ENCODE measurements around the gene TK1.
"Not testable (repeated sequence)": the region's sequence is repeated elsewhere in the genome, so short reads cannot be mapped to it uniquely, and the experiment has no call there.

The TK1 gene

DNA sequence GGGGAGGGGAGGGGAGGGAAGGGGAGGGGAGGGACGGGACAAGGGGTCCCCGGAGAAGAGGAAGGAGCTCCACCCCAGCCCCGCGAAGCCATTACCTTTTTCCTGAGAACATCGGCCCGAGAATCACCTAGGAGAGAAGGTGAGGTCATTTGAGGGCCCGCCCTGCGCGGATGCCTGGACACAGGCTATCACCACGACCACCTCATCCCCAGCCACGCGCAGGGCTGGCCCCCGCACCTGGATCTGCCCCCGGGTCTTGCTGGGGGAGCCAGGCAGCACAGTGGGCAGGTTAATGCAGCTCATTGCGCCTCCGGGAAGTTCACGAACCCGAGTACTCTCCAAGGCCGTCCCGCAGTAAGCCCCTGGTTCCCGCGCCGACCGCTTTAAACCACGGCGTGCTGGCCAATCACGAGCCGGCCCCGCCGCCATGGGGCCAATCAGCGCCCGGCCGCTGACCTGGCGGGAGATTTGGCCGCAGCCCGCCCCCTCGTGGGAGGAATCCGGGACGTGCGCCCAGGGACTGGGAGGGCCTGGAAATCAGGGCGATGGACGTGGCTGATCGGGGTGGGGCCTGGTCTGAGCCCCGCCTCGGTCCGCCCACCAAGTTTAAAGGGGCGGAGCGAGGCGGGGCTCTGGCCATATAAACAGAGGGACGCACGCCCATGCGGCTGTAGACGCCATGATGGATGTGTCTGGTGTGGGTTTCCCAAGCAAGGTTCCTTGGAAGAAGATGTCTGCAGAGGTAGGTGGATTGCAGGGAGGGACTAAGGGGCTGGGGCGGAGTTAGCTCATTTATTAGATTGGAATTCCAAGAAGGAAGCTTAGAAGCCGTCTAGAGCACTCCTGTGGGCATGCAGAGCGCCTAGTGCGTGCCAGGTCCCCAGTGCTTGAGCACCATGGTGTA lies at the start of gene TK1, which contains the start of gene AFMID:
Gene TK1 (minus strand): TSS at position 361 of the 904 bp plus-strand sequence. CDS start 58 bp downstream, at position 303.
Gene AFMID (plus strand): TSS at position 671 of the 904 bp plus-strand sequence. CDS start 9 bp downstream, at position 680.
- Mint-ChIP-seq H3K36me3 (ENCODE audit: low read depth) (peaks cover 24% of the 10 kb centered on the region), H3K9me3 (no peaks in the 10 kb centered on the region), H3K27ac (peak within 1 kb of the TSS; percentile 85 to 94 (median 89)), H3K4me1 (peaks cover 42% of the 10 kb centered on the region), H3K27me3 (ENCODE audit: low read depth) (no peaks in the 10 kb centered on the region), H3K4me3 (peak within 1 kb of the TSS; percentile 81 to 96 (median 91))
- TF ChIP-seq, protein P1, sequence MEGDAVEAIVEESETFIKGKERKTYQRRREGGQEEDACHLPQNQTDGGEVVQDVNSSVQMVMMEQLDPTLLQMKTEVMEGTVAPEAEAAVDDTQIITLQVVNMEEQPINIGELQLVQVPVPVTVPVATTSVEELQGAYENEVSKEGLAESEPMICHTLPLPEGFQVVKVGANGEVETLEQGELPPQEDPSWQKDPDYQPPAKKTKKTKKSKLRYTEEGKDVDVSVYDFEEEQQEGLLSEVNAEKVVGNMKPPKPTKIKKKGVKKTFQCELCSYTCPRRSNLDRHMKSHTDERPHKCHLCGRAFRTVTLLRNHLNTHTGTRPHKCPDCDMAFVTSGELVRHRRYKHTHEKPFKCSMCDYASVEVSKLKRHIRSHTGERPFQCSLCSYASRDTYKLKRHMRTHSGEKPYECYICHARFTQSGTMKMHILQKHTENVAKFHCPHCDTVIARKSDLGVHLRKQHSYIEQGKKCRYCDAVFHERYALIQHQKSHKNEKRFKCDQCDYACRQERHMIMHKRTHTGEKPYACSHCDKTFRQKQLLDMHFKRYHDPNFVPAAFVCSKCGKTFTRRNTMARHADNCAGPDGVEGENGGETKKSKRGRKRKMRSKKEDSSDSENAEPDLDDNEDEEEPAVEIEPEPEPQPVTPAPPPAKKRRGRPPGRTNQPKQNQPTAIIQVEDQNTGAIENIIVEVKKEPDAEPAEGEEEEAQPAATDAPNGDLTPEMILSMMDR (IDR thresholded peaks at IDR 0.05; ENCODE audit: unreplicated experiment in 3 of 3): peak; percentile 81 to 95 (median 84)

- Mint-ChIP-seq H3K9me3 (no peaks in the 10 kb centered on the region), H3K4me3 (no peak overlapping the region), H3K36me3 (ENCODE audit: low read depth) (no peaks in the 10 kb centered on the region), H3K27ac (no peak overlapping the region), H3K27me3 (ENCODE audit: low read depth) (peaks cover 42% of the 10 kb centered on the region), H3K4me1 (peaks cover 25% of the 10 kb centered on the region)
- TF ChIP-seq, protein P1 (IDR thresholded peaks at IDR 0.05; ENCODE audit: unreplicated experiment in 3 of 3): no peak
Observed at GRCh38 chr17:78235885-78236284, 49.0 kb upstream of the TK1 start.

- Mint-ChIP-seq H3K27ac (peak overlapping the region in 1 of 3 experiments; percentile 78), H3K4me3 (peak overlapping the region in 1 of 3 experiments; percentile 40), H3K27me3 (ENCODE audit: low read depth) (peaks cover 51% of the 10 kb centered on the region), H3K4me1 (peaks cover 29% of the 10 kb centered on the region)
- not testable (repeated sequence) for H3K9me3 Mint-ChIP-seq; H3K36me3 Mint-ChIP-seq (ENCODE audit: low read depth)
Observed at GRCh38 chr17:78235022-78235421, 48.2 kb upstream of the TK1 start.

- Mint-ChIP-seq H3K4me1 (peaks cover 29% of the 10 kb centered on the region), H3K4me3 (no peak overlapping the region), H3K36me3 (ENCODE audit: low read depth) (no peaks in the 10 kb centered on the region), H3K27ac (no peak overlapping the region), H3K27me3 (ENCODE audit: low read depth) (peaks cover 56% of the 10 kb centered on the region), H3K9me3 (no peaks in the 10 kb centered on the region)
- TF ChIP-seq, protein P1 (IDR thresholded peaks at IDR 0.05; ENCODE audit: unreplicated experiment in 3 of 3): no peak
Observed at GRCh38 chr17:78234261-78234865, 47.5 kb upstream of the TK1 start.

DNA sequence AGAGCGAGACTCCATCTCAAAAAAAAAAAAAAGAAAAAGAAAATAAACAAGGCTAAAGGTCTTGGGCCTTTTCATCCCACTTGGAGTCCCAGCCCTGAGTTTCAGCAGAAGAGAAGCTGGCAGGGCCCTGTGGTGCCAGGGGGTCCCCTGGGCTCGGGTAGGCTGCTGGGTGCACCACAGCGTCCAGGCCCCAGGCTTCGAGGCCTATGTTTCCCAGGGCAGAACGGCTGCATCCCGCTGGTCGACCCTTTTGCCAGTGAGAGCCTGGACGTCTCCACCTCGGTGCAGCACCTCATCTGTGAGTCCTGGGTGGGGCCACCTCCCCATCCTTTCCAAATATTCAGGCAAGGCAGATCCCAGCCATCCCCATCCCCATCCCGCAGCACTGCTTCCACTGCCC lies 46.8 kb upstream of the TK1 start:
- Mint-ChIP-seq H3K9me3 (no peaks in the 10 kb centered on the region), H3K27ac (no peak overlapping the region), H3K4me1 (peaks cover 29% of the 10 kb centered on the region), H3K27me3 (ENCODE audit: low read depth) (peaks cover 61% of the 10 kb centered on the region), H3K4me3 (no peak overlapping the region), H3K36me3 (ENCODE audit: low read depth) (no peaks in the 10 kb centered on the region)
- TF ChIP-seq, protein P1 (IDR thresholded peaks at IDR 0.05; ENCODE audit: unreplicated experiment in 3 of 3): no peak

DNA sequence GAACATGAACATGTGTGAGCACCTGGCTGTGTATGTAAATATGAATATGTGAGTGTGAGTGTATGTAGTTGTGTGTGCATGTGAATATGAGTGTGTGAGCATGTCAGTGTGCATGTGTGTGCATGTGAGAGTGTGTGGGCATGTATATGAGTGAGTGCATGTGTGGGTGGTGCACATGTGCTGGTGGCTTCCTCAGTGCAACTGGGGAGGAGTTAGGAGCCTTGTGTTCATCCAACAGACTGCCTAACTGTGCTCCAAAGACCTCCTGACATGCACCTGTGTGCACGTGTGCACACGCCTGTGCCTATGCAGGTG lies 46.0 kb upstream of the TK1 start:
- no peaks in the 10 kb centered on the region for H3K36me3 Mint-ChIP-seq (ENCODE audit: low read depth)
- no peaks in the 10 kb centered on the region for H3K9me3 Mint-ChIP-seq
- peak overlapping the region in 1 of 3 experiments; percentile 40 for H3K4me3 Mint-ChIP-seq
- H3K27me3 Mint-ChIP-seq (ENCODE audit: low read depth): peaks cover 67% of the 10 kb centered on the region
- TF ChIP-seq, protein P1 (IDR thresholded peaks at IDR 0.05; ENCODE audit: unreplicated experiment in 3 of 3): no peak
- peaks cover 28% of the 10 kb centered on the region for H3K4me1 Mint-ChIP-seq
- peak overlapping the region in 1 of 3 experiments; percentile 11 for H3K27ac Mint-ChIP-seq
